ENCODE data around the gene TESK2.

DNA sequence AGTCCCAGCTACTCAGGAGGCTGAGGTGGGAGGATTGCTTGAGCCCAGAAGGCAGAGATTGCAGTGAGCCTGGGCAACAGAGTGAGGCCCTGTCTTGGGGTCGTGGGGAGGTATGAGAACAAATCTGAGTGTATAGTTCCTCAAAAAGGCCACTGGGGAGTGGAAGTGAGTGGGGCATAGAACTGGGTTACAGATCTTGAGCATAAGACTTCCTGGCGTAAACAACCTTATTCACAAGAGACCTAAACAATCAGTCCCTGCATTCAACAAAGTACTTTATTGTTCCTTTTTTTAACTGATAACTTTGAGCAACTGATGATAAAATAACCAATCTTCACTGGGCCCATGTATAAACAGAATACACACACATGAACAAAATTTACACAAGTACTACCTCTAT lies 78.1 kb downstream of the TESK2 start:
- no peak for TF ChIP-seq POLR2A (IDR thresholded peaks at IDR 0.05)
- TF ChIP-seq, protein P1, sequence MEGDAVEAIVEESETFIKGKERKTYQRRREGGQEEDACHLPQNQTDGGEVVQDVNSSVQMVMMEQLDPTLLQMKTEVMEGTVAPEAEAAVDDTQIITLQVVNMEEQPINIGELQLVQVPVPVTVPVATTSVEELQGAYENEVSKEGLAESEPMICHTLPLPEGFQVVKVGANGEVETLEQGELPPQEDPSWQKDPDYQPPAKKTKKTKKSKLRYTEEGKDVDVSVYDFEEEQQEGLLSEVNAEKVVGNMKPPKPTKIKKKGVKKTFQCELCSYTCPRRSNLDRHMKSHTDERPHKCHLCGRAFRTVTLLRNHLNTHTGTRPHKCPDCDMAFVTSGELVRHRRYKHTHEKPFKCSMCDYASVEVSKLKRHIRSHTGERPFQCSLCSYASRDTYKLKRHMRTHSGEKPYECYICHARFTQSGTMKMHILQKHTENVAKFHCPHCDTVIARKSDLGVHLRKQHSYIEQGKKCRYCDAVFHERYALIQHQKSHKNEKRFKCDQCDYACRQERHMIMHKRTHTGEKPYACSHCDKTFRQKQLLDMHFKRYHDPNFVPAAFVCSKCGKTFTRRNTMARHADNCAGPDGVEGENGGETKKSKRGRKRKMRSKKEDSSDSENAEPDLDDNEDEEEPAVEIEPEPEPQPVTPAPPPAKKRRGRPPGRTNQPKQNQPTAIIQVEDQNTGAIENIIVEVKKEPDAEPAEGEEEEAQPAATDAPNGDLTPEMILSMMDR (IDR thresholded peaks at IDR 0.05) = no peak

Measured in right lobe of liver (tissue), 4 donors.